Thyroid gland (tissue), 4 donors: Measurements from ENCODE around the gene TDG.

Experiments
- CTCF ChIP-seq, 6 experiments: fragments of 200-600 bp in 3 of 6; fragments of 450-650 bp in 3 of 6; sonication (generic) in 3 of 6; IDR thresholded peaks; one replicate each; pipeline ENCODE4 v1.5.1; 2016 to 2019; ENCODE audit warnings: antibody characterized with exemption in 6 of 6, mild to moderate bottlenecking in 2 of 6, inconsistent platforms in 1 of 6, moderate library complexity in 1 of 6
- POLR2A ChIP-seq, 2 donors: fragments of 450-650 bp; IDR thresholded peaks; one replicate each; pipeline ENCODE4 v1.6.1; 2017; ENCODE audit warnings: antibody characterized with exemption in 2 of 2, mild to moderate bottlenecking in 2 of 2, moderate library complexity in 1 of 2

GRCh38 chr12:103975368-103975767 is 9.7 kb downstream of the TDG start:
- TF ChIP-seq CTCF (IDR thresholded peaks at IDR 0.05) (no peak), POLR2A (IDR thresholded peaks at IDR 0.05) (no peak)
